SHP77 (cell line): Measurements from ENCODE around the gene TNNI3K.

Experiments used
- DNase-seq, 2 experiments: peaks; one replicate each; lab custom pipeline; 2025; lab: John Stamatoyannopoulos, UW

TNNI3K gene

GRCh38 chr1:74286414-74286813, 51.2 kb downstream of the TNNI3K start:
- no peak for DNase-seq

GRCh38 chr1:74314438-74314837, 79.3 kb downstream of the TNNI3K start:
- no peak for DNase-seq

GRCh38 chr1:74316302-74316701, 81.1 kb downstream of the TNNI3K start:
- no peak for DNase-seq

DNA sequence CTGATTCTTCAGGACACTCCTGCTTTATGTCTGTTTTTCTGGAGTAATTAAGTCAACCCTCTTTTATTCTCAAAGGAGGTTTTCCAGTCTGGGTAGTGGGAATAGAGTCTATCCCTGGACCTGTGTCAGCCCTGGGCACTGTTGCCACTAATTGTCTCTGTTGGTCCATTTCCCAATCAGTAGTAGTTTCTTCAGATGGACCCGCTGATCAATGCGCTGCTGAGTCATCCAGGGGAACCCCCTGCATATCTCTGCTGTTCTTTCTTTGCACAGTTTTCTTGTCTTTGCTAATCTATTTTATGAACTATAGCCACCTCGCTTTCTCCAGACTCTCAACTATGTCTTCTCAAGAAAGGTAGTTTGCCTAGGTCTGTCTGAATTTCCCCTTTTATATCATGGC, 82.5 kb downstream of the TNNI3K start:
- DNase-seq = no peak

- DNase-seq = no peak
These were observed 88.8 kb downstream of the TNNI3K start for GRCh38 chr1:74323937-74324473.

DNA sequence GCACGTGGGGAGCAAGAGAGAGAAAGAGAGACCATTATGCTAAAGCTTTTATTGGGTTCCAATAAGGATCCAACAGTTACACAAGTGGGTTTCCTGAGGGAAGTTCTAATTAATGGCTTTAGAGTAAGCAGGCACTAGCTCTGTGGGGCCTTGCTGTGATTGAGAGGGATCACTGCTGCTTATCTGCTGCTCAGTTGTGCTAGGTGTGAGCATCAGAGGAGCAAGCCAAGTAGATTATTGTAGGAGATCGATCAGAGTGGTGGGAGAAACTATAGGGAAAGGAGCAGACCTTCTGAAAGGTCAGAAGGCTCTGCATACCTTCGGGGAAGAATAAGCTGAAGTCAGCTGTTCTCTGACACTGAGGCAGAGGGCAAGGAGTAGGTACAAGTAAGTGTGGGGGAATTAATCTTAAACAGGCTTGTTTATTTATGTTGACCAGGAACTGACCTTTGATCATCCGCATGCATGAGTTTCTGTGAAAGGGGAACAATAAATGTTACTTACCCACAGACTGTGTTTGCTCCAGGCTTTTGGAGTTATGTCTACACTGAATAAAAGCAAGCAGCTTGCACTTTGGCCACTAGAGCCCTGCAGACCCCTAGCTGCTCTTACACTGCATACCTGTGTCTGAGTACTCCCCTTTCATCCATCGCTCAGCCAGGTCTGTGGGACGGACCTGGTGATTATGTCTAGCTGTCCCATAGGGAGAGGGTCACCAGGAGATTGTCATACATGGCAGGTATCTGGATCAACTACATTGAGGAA, 89.7 kb downstream of the TNNI3K start:
- DNase-seq = no peak

GRCh38 chr1:74328851-74329250, 93.7 kb downstream of the TNNI3K start:
- no peak for DNase-seq

DNA sequence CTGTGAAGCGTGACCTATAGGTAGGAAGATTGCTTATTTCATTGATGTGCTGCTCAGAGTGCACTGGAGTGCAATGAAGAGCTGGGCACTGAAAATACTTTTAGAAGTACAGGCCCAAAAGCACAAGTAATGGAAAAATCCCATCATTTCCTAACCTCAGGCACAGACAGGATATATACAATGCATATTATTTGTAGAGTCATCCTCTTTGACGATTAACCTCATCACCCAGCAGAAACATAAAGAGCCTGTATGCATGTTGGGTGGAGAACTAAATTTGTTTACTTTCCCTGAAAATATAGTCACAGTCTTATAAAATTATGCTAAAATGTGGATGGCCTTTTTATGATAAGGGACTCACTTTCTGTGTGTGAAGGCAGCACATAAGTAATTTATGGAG, 98.1 kb downstream of the TNNI3K start:
- DNase-seq = no peak

- no peak for DNase-seq
These were observed 99.0 kb downstream of the TNNI3K start for GRCh38 chr1:74334147-74334546.

DNA sequence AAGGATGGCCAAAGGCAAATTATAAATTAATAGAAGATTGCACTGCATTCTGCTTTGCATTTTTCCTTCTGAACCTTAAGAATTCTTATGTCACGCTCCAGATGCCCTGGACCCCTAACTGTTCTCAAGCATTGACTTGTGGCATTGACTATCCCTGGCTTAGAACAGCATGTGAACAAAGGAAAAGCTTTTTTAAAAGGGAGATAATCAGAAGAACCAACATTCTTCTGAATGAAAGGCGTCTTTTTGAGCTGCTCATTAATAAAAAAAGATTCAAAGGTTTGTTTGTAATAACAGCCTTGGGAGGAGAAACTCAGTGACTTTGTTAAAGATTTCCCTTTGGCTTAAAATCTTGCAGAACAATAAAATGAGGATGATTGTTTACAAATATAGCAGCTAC, 105.5 kb downstream of the TNNI3K start:
- no peak for DNase-seq

GRCh38 chr1:74341702-74342339, 106.6 kb downstream of the TNNI3K start:
- no peak for DNase-seq

- DNase-seq = peak; percentile 63 to 74
These were observed 108.0 kb downstream of the TNNI3K start for GRCh38 chr1:74343216-74343615.

DNA sequence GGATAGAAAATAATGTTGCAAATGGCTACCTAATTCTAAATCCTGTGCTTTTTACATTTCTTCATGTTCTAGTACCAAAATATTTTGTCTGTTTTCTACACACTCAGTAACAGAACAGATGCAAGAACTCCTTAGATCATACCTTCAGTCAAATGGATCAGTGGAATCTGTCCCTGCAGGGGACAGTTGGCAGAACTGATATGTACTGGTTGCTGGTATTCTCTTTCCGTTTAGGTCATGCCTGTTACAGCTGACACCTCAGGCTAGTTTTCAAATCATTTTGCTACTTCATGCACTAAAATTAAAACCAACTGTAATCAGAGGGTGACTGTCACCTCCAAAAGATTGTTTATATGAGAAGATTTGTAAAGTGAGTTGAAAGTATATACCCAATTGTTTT, 109.2 kb downstream of the TNNI3K start:
- DNase-seq = no peak

- no peak for DNase-seq
These were observed 121.3 kb downstream of the TNNI3K start for GRCh38 chr1:74356493-74356892.

DNA sequence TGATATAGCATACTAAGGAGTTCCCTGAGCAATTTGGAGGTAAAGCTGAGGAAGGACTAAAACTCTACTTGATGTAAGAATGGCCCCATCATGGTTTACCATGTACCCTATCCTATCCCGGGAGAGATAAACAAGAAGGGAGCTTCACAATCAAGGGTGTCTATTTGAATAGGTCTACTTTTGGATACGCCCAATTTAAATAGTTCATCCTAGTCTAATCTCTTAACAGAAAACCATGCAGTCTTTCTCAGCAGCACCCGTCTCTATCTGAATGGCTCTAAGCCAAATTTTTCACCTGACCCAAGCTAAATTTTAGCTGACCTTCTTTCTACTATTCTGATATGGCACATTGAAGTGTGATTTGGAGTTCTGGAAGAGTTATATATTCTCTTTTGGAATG, 122.0 kb downstream of the TNNI3K start:
- no peak for DNase-seq

DNA sequence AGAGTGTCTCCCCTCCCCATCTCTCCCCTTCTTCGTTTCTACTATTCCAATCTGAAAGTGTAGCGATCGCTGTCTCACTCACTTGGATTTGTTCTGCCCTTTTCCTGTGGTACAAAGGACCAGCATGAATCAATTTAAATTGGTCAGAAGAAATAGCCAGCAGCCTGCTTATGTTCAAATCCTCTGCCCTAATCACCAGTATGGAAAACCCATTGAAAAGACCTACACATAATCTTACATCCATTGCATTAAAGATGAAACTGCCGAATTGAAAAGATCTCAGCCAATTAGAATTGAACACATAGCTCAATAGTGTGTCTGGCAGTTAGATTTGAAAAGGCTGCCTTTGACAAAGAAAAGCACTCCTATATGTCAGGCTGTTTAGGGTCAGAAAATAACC, 122.6 kb downstream of the TNNI3K start:
- no peak for DNase-seq

DNA sequence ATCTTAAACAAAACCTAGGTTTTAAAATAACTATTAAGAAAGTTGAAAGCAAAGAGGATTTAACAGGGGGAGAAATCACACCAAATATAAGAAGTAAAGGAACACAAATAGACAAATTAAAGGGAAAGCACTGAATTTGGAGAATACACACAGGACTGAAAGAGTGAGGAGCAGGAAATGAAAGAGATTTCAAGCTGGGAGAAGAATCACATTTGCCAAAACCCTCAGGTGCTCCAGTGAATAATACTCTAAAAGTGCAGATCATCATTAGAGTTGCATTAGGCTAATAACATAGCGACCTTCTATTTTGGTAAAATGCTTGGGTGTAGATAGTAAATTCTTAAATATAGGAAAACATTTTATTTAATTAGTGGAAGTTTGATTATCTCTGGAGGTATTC, 127.5 kb downstream of the TNNI3K start:
- no peak for DNase-seq

DNA sequence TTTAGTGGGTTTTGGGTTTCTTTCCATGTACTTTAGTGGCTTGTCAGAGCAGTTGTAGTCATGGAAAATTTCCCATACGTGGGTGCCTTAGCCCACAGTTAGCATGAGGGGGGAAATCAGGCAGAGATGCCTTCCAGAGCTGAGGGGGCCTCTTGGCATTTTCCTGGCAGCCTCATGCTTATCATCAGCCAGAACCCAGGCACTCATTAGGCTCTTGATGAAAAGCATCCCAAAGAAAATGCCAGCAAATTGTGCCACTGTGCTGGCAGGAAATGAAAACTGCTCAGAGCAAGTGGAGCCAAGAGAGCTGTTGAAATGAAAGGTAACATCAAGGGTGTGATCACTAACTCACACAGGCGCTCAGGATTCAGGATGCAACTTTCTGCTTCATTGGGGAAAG, 128.0 kb downstream of the TNNI3K start:
- no peak for DNase-seq

GRCh38 chr1:74367175-74367813, 132.1 kb downstream of the TNNI3K start:
- no peak for DNase-seq

DNA sequence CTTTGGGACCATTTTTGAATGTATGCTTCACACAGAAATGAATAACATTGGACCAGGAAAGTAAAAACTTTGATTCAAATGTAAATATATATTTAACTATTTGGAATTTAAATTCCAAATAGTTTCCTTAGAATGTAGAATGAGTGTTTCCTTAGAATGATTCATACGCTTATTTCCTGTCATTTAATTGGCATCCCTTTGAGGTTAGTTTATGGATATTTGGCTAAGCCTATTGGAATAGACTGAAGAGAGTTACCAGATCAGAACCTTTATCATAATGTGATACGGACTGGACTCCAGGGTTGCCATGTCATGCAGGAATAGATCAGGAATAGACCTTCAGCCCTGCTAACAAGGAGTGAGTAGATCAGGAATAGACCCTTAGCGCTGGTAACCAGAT, 133.1 kb downstream of the TNNI3K start:
- DNase-seq = no peak

GRCh38 chr1:74375376-74375775, 140.2 kb downstream of the TNNI3K start:
- no peak for DNase-seq

DNA sequence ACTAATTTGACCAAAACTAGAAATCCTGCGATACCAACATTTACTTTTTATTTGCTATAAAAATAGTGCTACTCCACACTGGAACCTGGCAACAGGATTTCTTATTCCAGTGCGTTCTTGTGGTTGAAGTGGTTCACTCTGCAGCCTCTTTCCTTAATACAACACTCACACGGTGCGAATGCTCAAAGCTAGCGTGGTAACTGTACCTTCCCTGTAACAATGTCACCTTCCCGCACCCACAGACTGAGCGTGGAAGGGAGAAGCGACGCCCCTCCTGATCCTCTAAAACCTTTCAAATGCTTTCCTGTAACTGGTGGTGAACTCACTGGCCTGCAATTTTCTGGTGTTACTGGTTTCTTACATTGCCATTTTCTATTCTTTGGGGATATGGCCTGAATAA, 145.1 kb downstream of the TNNI3K start:
- DNase-seq = no peak

DNA sequence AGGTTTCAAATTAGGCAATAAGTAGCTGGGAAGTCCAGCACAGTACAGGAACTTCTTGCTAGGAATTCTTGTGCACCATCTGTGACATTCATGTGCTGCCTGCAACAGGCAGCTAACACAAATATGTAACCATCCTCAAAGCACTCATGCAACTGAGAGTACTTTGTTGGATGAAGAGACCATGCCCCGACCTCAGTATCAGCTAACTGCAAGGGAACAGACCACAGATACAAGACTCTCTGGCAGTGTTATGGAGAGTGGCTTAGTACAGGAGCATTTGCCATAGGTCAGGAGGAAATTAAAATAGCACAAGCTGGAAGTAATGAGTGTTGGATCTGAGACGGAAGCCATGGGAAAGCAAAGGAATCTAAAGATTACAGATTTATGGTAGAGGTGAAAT, 153.7 kb downstream of the TNNI3K start:
- DNase-seq = no peak
